DOHH2 (cell line): ENCODE data around the gene SMIM36.

Experiments used
- H3F3A ChIP-seq: fragments of 200-600 bp; sonication (generic), shearing (Covaris generic); 2 replicates; pipeline ENCODE4 v1.6.0; 2016; ENCODE audit warnings: antibody characterized with exemption, mild to moderate bottlenecking; ENCODE audit not compliant: control insufficient read depth, insufficient read depth
- H3K27ac ChIP-seq: fragments of 200-600 bp; sonication (generic); 2 replicates; pipeline ENCODE4 v1.5.1; 2014; ENCODE audit warnings: low read depth, mild to moderate bottlenecking, low read length, moderate library complexity
- H3K27me3 ChIP-seq: fragments of 200-600 bp; sonication (generic); 2 replicates; pipeline ENCODE4 v1.6.1; 2014; ENCODE audit warnings: mild to moderate bottlenecking, low read length, mixed read lengths; ENCODE audit not compliant: control insufficient read depth
- H3K36me3 ChIP-seq: fragments of 200-600 bp; sonication (generic); 2 replicates; pipeline ENCODE4 v1.6.1; 2014; ENCODE audit warnings: mild to moderate bottlenecking, low read length, moderate library complexity, mixed read lengths; ENCODE audit not compliant: control insufficient read depth
- H3K4me1 ChIP-seq: fragments of 200-600 bp; sonication (generic); 2 replicates; pipeline ENCODE4 v1.6.1; 2014; ENCODE audit warnings: mild to moderate bottlenecking, low read length, mixed read lengths; ENCODE audit not compliant: control insufficient read depth
- H3K4me2 ChIP-seq: fragments of 200-600 bp; sonication (generic); 2 replicates; pipeline ENCODE4 v1.6.0; 2014; ENCODE audit warnings: mild to moderate bottlenecking, low read length, moderate library complexity
- H3K4me3 ChIP-seq: fragments of 200-600 bp; sonication (generic); 2 replicates; pipeline ENCODE4 v1.5.1; 2014; ENCODE audit warnings: mild to moderate bottlenecking, low read length, mixed read lengths
- H3K79me2 ChIP-seq: fragments of 200-600 bp; sonication (generic); 2 replicates; pipeline ENCODE4 v1.6.1; 2014; ENCODE audit warnings: mild to moderate bottlenecking, low read length, mixed read lengths; ENCODE audit not compliant: control insufficient read depth
- H3K9me2 ChIP-seq: fragments of 200-600 bp; sonication (generic); replicated peaks from 2 replicates; pipeline ENCODE4 v1.6.1; 2014; ENCODE audit warnings: mild to moderate bottlenecking, low read length, mixed read lengths; ENCODE audit not compliant: control insufficient read depth
- H3K9me3 ChIP-seq: fragments of 200-600 bp; sonication (generic); 2 replicates; pipeline ENCODE4 v1.6.1; 2014; ENCODE audit warnings: antibody characterized with exemption, low read length, mixed read lengths; ENCODE audit not compliant: control insufficient read depth, insufficient read depth
- H4K20me1 ChIP-seq: fragments of 200-600 bp; sonication (generic); 2 replicates; pipeline ENCODE4 v1.6.0; 2014; ENCODE audit warnings: low read depth, mild to moderate bottlenecking, antibody characterized with exemption, low read length, moderate library complexity; ENCODE audit not compliant: control insufficient read depth, insufficient read depth
- EZH2phosphoT487 ChIP-seq: fragments of 200-600 bp; sonication (generic); IDR thresholded peaks from 2 replicates; pipeline ENCODE4 v1.6.1; 2017; ENCODE audit warnings: borderline replicate concordance, mild to moderate bottlenecking, antibody characterized with exemption, low read length, moderate library complexity, mixed read lengths
- TF ChIP-seq, protein P1 (sequence below): fragments of 200-600 bp; sonication (generic); IDR thresholded peaks from one replicate; pipeline ENCODE4 v1.5.1; 2014; ENCODE audit warnings: antibody characterized with exemption, mild to moderate bottlenecking, low read depth, low read length; ENCODE audit not compliant: poor library complexity, severe bottlenecking

SMIM36 gene

DNA sequence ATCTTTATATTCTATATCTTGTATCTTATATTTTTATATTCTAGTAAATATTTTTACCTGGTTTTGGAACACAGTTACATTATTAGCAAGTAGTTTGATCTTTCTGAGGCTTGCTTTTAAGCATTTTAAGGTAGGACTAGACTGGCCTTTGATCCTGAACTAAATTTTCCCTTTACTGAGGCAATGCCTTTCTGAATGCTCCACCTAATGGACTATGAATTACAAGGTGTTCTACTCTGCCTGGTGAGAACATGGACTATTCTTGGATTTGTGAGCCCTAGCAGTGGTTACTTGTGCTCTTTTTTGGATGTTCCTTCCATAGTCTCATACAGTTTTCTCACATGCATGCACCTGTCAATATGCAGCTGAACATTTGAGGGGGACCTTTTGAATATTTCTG is 32.5 kb upstream of the SMIM36 start:
- H4K20me1 ChIP-seq = no peaks in the 10 kb centered on the region
- no peak overlapping the region for H3K4me2 ChIP-seq

DNA sequence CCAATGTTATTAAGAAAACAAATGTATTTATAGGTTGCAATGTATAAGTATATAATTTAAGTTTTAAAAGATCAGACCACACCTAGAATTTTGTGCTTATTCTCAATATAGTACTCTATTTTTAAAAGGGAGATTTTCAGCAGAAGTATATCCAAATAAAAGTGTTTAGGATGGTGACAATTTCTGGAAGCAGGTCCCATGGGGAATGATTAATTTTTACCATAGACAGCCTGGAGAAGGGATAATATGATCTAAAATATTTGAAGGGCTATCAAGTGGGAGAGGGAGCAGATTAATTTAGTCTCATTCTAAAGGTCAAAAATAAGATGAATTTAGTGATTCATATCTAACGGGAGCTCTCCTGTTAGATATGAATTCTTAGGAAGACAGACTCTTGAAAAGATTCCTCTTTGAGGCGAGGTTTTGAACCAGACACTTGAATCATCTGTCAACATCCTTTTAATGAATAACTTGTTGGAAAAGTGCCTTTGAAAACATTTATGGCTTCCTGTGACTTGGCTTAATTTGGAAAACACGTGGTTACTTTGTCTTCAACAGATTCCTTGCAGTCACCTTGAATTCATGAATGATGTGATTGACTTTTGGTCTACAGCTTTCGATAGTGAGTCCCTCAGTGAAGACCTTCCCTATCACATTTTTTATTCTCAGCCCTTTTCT is 29.3 kb upstream of the SMIM36 start:
- H3K4me3 ChIP-seq = no peak overlapping the region
- no peaks in the 10 kb centered on the region for H3K9me2 ChIP-seq
- no peak overlapping the region for H3K4me2 ChIP-seq
- H3K27me3 ChIP-seq = peaks cover 3% of the 10 kb centered on the region
- no peaks in the 10 kb centered on the region for H3K36me3 ChIP-seq
- no peaks in the 10 kb centered on the region for H3F3A ChIP-seq
- TF ChIP-seq, protein P1, sequence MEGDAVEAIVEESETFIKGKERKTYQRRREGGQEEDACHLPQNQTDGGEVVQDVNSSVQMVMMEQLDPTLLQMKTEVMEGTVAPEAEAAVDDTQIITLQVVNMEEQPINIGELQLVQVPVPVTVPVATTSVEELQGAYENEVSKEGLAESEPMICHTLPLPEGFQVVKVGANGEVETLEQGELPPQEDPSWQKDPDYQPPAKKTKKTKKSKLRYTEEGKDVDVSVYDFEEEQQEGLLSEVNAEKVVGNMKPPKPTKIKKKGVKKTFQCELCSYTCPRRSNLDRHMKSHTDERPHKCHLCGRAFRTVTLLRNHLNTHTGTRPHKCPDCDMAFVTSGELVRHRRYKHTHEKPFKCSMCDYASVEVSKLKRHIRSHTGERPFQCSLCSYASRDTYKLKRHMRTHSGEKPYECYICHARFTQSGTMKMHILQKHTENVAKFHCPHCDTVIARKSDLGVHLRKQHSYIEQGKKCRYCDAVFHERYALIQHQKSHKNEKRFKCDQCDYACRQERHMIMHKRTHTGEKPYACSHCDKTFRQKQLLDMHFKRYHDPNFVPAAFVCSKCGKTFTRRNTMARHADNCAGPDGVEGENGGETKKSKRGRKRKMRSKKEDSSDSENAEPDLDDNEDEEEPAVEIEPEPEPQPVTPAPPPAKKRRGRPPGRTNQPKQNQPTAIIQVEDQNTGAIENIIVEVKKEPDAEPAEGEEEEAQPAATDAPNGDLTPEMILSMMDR = no peak
- TF ChIP-seq EZH2phosphoT487 = no peak
- no peaks in the 10 kb centered on the region for H3K4me1 ChIP-seq
- no peaks in the 10 kb centered on the region for H3K79me2 ChIP-seq
- H3K27ac ChIP-seq = no peak overlapping the region
- no peaks in the 10 kb centered on the region for H3K9me3 ChIP-seq
- H4K20me1 ChIP-seq = no peaks in the 10 kb centered on the region

More for the DNA sequence above, 32.5 kb upstream of the SMIM36 start:
- TF ChIP-seq EZH2phosphoT487 = no peak
- TF ChIP-seq, protein P1 = no peak
- Histone ChIP-seq H3K9me2 (no peaks in the 10 kb centered on the region), H3K27ac (no peak overlapping the region), H3F3A (no peaks in the 10 kb centered on the region), H3K4me1 (no peaks in the 10 kb centered on the region), H3K4me3 (no peak overlapping the region), H3K27me3 (peaks cover 9% of the 10 kb centered on the region), H3K9me3 (no peaks in the 10 kb centered on the region), H3K36me3 (no peaks in the 10 kb centered on the region), H3K79me2 (no peaks in the 10 kb centered on the region)

DNA sequence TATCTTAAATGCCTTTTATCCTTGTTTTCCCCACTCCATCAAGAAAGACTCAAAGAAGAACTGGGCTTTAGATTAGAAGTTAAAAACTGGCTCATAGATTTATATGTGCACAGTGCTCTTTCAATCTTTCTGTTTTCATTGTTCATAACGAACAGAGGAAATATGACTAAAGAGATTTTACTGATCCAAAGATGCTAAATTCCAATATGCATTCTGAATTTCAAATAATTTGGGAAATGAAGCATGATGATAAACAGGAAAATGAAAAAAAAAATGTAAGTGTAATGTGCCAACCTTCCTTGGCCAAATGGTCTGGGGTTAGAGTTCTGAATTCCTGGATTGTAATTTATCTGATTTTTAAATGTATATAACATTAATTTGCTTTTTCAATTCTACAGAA is 25.0 kb upstream of the SMIM36 start:
- Histone ChIP-seq H3K79me2 (no peaks in the 10 kb centered on the region), H3K4me2 (no peak overlapping the region), H3K36me3 (no peaks in the 10 kb centered on the region), H3K4me1 (no peaks in the 10 kb centered on the region), H3K27me3 (peaks cover 3% of the 10 kb centered on the region), H3F3A (no peaks in the 10 kb centered on the region), H3K4me3 (no peak overlapping the region), H3K9me3 (no peaks in the 10 kb centered on the region), H3K9me2 (no peaks in the 10 kb centered on the region), H3K27ac (no peak overlapping the region), H4K20me1 (no peaks in the 10 kb centered on the region)
- TF ChIP-seq, protein P1 = no peak
- no peak for TF ChIP-seq EZH2phosphoT487
